ENCODE results near the gene RNASE4. TPM values are rescaled to one million over a fixed set of nuclear protein-coding genes. Genes with fewer than 3 reads are reported as not detected.
"Not testable (repeated sequence)": the region's sequence is repeated elsewhere in the genome, so short reads cannot be mapped to it uniquely, and the experiment has no call there.

RNASE4 gene
- total RNA-seq, 1 donor from 2014 or later, result 1.2 TPM

DNA sequence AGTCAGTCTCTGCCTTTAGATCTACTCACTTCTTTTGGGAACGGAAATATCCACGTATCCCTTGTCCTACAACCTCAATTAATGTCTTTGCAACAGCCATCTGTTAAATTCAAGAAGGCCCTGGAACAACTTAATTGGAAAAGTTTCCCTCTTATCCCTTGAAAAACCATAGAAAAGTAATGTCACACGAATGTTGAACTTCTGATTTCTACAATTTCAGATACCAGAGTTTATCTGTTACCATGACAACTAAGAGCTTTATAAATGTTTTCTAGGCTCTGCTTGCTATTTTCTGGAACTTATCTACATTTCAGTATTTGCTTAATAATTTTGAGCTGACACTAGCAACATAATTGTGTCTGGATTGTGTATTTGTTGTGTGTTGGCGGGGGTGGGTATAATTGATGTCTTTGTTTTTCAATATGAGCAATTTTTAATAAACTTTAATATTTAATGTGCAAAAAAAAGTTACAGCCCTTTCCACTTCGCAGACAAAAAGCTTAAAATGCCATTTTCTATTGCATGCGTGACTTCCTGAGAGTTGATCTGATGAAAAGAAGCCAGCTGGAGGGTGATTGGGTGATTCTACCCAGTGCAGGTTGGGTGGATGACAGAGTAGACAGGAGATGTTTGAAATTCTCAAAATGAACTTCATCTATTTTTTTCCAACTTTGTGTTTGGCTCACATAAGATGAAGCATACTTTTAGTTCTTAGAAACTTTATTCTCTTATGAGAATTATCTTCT lies 49.5 kb downstream of the RNASE4 start:
- DNase-seq (ENCODE audit: low spot score in 2 of 2) (no peak), FAIRE-seq (no peak)

DNA sequence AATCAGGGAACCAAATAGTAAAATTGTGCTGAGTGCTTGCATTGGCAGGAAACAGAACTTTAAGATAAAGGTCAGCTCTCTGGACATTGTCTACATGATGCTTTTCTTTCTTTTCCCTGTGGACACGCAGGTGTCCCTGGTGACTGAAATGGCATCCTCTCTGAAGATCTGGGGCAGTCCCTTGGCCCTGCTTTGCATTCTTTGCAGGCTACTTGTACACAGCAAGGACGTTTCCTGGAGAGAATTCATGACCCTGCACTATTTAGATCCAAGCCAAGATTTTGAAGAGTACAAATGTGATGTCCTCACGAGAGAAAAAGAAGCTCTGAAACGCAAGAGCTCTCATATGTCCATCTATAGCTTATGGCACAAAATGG lies 50.1 kb downstream of the RNASE4 start:
- DNase-seq (ENCODE audit: low spot score in 2 of 2) (no peak), FAIRE-seq (no peak)

DNA sequence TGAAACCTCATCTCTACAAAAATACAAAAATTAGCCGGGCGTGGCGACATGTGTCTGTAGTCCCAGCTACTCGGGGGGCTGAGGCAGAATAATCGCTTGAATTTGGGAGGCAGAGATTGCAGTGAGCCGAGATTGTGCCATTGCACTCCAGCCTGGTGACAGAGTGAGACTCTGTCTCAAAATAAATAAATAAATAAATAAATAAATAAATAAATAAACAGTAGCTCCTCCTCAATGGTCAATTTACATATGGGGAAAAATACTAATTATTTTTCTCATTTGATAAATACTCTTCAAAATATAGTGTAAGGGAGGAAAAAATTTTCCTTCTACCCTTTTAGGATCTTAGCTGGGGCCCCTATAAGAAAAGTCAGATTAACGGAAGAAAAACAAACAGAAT lies 53.9 kb downstream of the RNASE4 start:
- not testable (repeated sequence) for FAIRE-seq; DNase-seq (ENCODE audit: low spot score in 2 of 2)

- DNase-seq (ENCODE audit: low spot score in 2 of 2), result no peak
- FAIRE-seq, result no peak
Observed at GRCh38 chr14:20742132-20742531, 57.8 kb downstream of the RNASE4 start.

GRCh38 chr14:20743556-20743955 lies 59.2 kb downstream of the RNASE4 start:
- no peak for FAIRE-seq
- DNase-seq (ENCODE audit: low spot score in 2 of 2), result no peak

- FAIRE-seq, result no peak
- DNase-seq (ENCODE audit: low spot score in 2 of 2), result no peak
Observed at GRCh38 chr14:20745571-20746358, 61.4 kb downstream of the RNASE4 start, which contains the start of gene EDDM3A. Gene EDDM3A (plus strand): TSS chr14:20745887. CDS start chr14:20747581, 1,694 bp downstream.

DNA sequence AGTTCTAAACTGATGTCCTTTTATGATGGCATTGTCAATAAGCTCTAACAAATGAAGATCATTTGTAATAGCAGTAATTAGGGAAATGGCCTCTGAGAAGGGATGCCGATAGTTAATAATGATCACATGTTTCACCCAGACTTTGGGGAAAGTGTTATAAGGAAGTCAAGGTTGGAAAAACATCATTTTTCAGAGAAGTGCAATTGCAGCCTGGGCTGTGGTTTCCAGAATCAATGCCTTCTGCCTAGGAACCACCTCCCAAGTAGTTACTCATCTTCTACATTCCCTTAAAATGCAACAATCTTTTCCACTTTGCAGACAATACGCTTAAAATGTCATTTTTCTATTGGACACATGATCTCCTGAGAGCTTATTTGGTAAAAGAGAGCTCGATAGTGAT lies 62.2 kb downstream of the RNASE4 start:
- DNase-seq (ENCODE audit: low spot score in 2 of 2) (no peak), FAIRE-seq (no peak)

GRCh38 chr14:20748439-20748838 lies 64.1 kb downstream of the RNASE4 start:
- no peak for DNase-seq (ENCODE audit: low spot score in 2 of 2)
- no peak for FAIRE-seq

DNA sequence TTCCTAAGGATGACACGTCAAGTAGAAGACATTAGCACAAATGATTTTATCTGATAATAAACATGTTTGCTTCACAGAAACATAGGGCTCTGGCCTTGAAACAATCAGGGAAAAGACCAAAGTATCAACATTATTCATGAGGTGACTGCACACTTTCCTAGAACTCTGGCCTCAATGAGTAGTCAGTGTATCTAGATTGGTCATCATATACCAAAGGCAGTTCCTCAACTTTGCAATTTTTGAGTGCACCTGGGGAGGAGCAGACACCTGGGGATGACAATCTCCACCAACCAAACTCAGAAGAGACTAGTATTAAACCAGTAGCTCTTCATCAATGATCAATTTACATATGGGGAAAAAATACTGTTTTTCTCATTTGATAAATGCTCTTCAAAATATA lies 65.8 kb downstream of the RNASE4 start:
- no peak for DNase-seq (ENCODE audit: low spot score in 2 of 2)
- no peak for FAIRE-seq

Small RNA genes lying within 50 kb of the gene (small RNA-seq; reads per million reads assigned to genes)
- not detected for gene RF00019

Other genes starting within 250 kb of the RNASE4 start
- gene KLHL33, start 248.4 kb upstream of the RNASE4 start, total RNA-seq, result under 0.01 TPM
- gene OSGEP, start 229.7 kb upstream of the RNASE4 start, total RNA-seq, result 36.3 TPM
- gene APEX1, start 229.3 kb upstream of the RNASE4 start, total RNA-seq, result 64.4 TPM
- gene PIP4P1, start 223.1 kb upstream of the RNASE4 start, total RNA-seq, result 33.8 TPM
- 5.3 TPM for gene PNP, start 215.2 kb upstream of the RNASE4 start, total RNA-seq
- 0.41 TPM for gene RNASE10, start 179.0 kb upstream of the RNASE4 start, total RNA-seq
- not detected for gene RNASE9, start 123.5 kb upstream of the RNASE4 start, total RNA-seq
- gene RNASE11, start 96.6 kb upstream of the RNASE4 start, total RNA-seq, result not detected
- not detected for gene RNASE12, start 93.2 kb upstream of the RNASE4 start, total RNA-seq
- gene OR6S1, start 42.9 kb upstream of the RNASE4 start, total RNA-seq, result not detected
- 0.82 TPM for gene ANG, start 4.2 kb downstream of the RNASE4 start, total RNA-seq
- gene EDDM3A, start 61.3 kb downstream of the RNASE4 start, total RNA-seq, result not detected
- gene EDDM3B, start 83.8 kb downstream of the RNASE4 start, total RNA-seq, result not detected
- gene RNASE6, start 96.7 kb downstream of the RNASE4 start, total RNA-seq, result 1.2 TPM
- 12.2 TPM for gene RNASE1, start 118.3 kb downstream of the RNASE4 start, total RNA-seq
- gene RNASE3, start 206.8 kb downstream of the RNASE4 start, total RNA-seq, result not detected